ENCODE data around the gene PRELID1.

Gene PRELID1

DNA sequence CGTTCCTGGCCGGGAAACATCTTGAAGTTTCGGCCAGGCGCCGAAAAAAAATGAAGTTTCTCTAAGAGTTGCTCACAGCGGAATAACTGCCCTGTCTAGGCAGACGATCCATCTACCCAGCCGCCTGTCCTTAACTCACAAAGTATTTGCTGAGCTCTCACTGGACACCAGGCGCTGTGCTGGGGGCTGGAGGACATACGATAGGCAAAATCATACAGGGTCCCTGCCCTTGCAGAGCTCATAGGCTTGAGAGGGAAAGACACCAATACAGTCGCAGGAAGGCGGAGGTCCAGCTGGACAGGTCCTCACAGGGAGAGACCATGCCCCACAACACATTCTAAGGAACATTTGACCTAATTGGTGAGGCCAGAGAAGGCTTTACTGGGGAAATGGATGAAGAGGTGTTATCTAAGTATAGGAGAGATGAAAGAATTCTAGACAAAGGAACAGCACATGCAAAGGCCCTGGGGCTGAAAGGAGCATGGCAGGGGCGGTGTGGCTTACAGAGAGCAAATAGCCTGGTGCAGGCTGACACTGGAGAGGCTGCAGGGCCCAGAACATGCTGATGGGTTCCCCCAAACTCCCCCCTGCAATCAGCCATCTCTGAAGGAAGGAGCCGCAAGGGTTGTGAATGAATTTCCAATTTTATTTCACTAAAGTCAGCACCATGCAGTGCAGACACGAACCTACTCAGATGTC is 10.1 kb downstream of the PRELID1 start:
- no peak for DNase-seq (ENCODE audit: low spot score)

- DNase-seq (ENCODE audit: low spot score): no peak
Observed at GRCh38 chr5:177314376-177315342, 11.1 kb downstream of the PRELID1 start.

GRCh38 chr5:177315411-177315810 is 11.8 kb downstream of the PRELID1 start:
- DNase-seq (ENCODE audit: low spot score): no peak

GRCh38 chr5:177316005-177316404 is 12.4 kb downstream of the PRELID1 start:
- DNase-seq (ENCODE audit: low spot score): no peak

DNA sequence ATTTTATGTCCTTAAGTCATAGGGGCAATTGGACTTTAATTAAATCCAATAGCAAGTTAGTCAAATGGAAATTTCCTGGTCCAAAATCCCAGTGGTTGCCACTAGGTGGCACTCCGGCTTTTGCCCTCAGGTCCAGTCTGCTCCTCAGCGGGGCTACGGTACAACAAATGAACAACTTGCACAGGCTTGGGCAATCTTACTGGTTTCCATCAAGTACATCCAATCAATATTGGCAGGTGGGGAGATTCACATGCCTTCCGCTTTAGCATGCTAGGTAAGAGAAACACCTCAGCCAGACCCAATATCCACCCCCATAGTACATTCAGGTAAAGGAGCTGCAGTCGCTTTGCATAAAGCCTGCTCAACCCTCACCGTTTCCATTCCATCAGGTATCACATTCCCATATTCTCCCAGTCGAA is 14.4 kb downstream of the PRELID1 start:
- DNase-seq (ENCODE audit: low spot score): peak; percentile 89

DNA sequence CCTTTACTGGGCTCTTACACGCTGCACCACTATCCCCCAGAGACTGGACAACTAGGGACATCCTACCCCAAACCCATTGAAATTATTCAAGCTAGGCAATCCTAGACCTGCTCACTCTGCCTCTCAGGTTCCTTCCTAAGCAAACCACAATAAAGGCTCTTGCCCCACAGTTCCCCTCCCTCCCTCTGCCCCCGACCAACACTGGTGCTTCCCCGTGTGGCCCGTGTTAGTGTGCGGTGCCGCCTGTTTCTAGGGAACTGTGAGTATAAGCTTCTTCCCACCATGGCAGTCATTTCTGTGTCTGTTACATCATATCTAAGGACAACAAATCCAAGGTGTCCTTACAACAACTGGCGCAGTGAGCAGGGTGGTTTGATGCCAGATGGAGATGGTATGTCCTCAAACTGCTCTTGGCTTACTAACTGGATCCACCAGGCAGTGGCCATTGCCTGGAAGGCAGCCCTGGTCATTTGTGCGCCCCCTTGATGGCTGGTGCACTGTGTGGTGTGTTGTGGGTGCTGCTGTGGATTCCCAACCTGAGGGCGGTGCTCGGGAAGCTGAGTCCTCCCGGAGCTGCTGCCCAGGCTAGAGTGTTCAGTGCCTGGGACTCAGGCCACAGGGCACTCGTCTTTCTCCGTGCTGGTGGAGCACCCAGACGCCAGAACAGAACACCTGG is 16.5 kb downstream of the PRELID1 start:
- DNase-seq (ENCODE audit: low spot score): no peak

DNA sequence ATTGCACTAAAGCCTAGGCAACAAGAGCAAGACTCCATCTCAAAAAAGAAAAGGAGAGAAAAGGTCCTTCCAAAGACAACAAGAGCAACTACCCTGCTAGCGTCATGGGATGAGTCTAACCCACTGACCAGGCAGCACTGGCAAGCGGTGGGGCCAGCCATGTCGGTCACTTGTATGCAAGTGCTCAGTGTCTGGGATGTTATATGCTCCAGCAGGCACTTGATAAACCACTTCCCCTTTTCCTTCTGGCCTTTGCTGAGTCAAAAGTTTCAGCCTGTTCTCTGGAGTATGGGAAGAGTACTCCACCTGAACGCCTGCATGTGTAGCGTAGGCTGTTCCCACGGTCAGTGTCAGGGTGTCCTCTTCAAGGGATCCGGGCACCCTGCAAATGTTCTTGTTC is 17.3 kb downstream of the PRELID1 start:
- peak; percentile 36 for DNase-seq (ENCODE audit: low spot score)

GRCh38 chr5:177325868-177326381 is 22.3 kb downstream of the PRELID1 start:
- no peak for DNase-seq (ENCODE audit: low spot score)

DNA sequence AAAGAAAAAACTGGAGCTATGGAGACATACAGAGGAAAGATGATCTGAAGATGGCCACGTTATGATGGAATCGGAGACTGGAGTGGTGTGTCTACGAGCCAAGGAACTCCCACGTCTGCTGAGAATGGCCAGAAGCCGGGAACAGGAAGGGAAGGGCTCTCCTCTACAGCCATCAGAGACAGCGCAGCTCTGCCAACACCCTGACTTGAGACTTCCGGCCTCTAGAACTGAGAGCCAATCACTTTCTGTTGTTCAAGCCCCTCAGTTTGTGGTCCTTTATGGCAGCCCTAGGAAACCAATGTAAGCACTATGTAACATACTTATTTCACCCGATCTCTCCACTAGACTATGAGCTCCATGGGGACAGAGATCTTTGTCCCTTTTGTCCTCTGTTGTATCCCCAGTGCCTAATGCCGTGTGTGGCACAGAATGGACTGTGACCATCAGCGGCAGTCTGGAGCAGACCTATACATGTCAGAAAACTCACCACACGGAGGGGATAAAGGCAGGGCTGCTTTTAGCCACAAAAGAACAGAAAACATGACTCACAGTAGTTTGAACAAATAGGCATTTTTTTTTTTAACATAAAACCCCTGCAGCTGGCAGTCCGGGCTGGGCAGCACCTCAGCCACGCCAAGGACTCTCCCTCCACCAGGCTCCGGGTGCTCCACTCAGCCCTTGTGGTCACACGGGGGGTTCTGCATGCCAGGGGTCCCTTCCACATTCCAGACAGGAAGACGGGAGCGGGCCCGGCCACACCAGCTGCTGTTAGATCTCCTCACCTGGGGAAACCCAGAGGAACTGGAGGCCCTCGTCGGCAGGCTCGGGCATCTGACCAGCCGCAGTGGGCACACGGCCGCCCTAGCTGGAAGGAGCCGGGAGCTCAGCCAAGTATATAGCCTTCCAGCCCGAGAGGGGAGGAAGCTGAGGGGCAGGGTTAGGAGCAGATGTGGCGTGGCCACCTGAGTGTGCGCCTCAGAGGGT is 24.2 kb downstream of the PRELID1 start:
- no peak for DNase-seq (ENCODE audit: low spot score)

- no peak for DNase-seq (ENCODE audit: low spot score)
Observed at GRCh38 chr5:177328545-177329231, 25.1 kb downstream of the PRELID1 start.

DNA sequence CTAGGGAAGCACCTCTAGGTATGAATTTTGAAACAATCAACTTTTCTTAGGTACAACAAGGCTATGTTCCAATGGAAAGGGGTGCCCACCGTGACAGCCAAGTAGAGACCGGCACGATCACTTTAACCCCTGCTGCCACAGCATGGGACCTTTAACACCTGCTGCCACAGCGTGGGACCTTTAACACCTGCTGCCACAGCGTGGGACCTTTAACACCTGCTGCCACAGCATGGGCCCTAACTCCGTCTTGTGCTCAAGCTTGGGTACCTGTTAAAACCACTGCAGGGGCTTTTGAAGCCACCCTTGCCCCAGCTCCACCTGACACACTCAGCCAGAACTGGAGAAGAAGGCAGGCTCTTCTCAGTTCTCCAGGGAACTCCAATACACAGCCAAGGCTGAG is 26.3 kb downstream of the PRELID1 start:
- no peak for DNase-seq (ENCODE audit: low spot score)

DNA sequence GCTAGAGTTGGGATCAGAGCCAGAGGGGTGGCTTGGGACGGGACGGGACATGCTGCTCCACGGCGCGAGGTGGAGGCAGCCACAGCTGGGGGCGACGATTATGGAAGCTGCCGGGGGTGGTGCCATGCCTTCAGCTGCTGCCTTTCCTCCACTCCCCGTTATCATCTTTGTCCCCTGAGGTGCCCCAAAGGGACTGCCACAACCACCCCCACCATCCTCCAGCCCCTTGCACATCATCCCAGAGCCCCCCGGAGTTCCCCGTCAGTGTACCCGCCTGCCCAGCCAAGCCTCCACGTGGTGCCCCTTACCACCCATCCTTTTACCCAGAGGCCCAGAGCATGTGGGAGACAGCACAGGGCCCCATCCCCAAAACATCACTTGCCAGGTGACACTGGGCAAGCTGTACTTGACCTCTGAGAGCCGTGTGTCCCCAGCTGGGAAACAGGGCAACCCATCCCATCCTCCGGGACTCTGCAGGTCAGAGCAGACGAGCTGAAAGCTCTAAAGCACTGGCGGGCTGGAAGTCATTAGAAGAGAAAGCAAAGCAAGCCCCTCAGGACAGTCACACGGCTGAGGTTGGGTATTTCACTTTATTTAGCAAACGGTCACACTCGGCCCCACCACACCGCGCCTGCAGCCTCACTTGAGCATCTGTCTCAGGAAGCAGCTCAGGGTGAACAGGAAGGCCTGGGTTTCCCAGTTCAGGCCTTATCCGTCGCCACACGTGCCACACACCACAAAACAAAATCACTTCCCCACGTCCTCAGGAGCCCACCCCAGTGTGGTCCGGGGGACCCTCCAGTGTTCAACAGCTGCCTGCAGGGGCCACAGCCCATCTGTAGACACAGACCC is 27.6 kb downstream of the PRELID1 start:
- DNase-seq (ENCODE audit: low spot score): no peak

GRCh38 chr5:177332031-177332895 is 28.7 kb downstream of the PRELID1 start:
- DNase-seq (ENCODE audit: low spot score): no peak

DNA sequence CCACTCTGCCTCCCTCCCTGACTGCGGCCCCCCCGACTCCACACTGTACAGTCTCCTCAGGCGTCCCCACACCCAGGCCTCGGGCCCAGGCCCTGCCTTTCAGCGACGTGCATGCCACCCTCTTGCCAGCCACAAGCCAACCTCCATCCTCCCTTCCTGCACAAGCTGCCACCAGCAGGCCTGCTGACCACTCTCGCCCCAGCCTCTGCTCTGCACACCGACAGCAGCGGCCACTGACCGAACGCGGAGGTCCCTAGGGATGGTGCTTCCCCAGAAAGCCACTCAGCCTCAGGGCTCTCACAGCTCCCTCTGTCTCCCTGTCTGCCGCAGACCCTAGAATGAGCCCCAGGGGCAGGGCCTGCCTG is 29.3 kb downstream of the PRELID1 start:
- no peak for DNase-seq (ENCODE audit: low spot score)

GRCh38 chr5:177333420-177334154 is 30.0 kb downstream of the PRELID1 start:
- DNase-seq (ENCODE audit: low spot score): no peak

GRCh38 chr5:177334155-177334551 is 30.6 kb downstream of the PRELID1 start:
- DNase-seq (ENCODE audit: low spot score): no peak

GRCh38 chr5:177334781-177335700 is 31.4 kb downstream of the PRELID1 start:
- DNase-seq (ENCODE audit: low spot score): no peak
